ENCODE measurements around the gene HCN2.

- TF ChIP-seq CTCF (IDR thresholded peaks at IDR 0.05): no peak
- no peak for TF ChIP-seq EP300 (IDR thresholded peaks at IDR 0.05)
- TF ChIP-seq POLR2A (IDR thresholded peaks at IDR 0.05; ENCODE audit: low read depth): no peak
Measured at GRCh38 chr19:613732-614567, 24.3 kb downstream of the HCN2 start.
